Duodenal mucosa (tissue), 2 donors: ENCODE measurements around the gene AFP.

Experiments used
- H3K27ac ChIP-seq: one replicate; pipeline ENCODE4 v1.7.0; 2013; ENCODE audit warnings: low read depth, low read length
- H3K27me3 ChIP-seq, 2 donors: one replicate each; pipeline ENCODE4 v1.7.0; 2013; ENCODE audit warnings: low read length in 2 of 2, control low read depth in 1 of 2; ENCODE audit not compliant: insufficient read depth in 2 of 2, control insufficient read depth in 1 of 2
- H3K36me3 ChIP-seq, 2 donors: one replicate each; pipeline ENCODE4 v1.7.0; 2013; ENCODE audit warnings: low read length in 2 of 2, control low read depth in 1 of 2; ENCODE audit not compliant: insufficient read depth in 2 of 2, control insufficient read depth in 1 of 2
- H3K4me1 ChIP-seq, 2 donors: one replicate each; pipeline ENCODE4 v1.7.0; 2013; ENCODE audit warnings: low read length in 2 of 2, control low read depth in 1 of 2; ENCODE audit not compliant: insufficient read depth in 2 of 2, control insufficient read depth in 1 of 2
- H3K4me3 ChIP-seq, 2 donors: one replicate each; pipeline ENCODE4 v1.7.0; 2013; ENCODE audit warnings: low read length in 2 of 2, low read depth in 1 of 2
- H3K9ac ChIP-seq, 2 donors: one replicate each; pipeline ENCODE4 v1.7.0; 2013; ENCODE audit warnings: low read length in 2 of 2, low read depth in 1 of 2
- H3K9me3 ChIP-seq, 2 donors: one replicate each; pipeline ENCODE4 v1.7.0; 2013; ENCODE audit warnings: low read length in 2 of 2, control low read depth in 1 of 2; ENCODE audit not compliant: control insufficient read depth in 1 of 2

AFP gene

DNA sequence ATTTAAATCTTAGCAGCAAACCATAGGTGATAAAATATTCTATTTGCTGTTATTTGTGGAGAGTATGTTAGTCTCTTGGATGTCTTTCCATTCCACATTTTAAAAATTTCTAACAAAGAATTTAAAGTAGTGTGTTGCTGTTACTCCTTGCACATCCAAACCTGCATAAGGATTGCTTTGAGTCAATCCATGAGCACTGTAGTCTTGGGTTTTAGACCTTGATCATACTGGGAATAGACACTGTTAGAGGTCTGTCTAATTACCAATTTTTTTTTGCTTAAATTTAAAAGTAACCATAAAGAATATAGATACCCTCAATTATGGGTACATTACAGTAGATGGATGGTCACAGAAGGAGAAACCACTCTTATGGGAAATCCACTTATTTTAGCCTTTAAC lies 1.5 kb downstream of the AFP start:
- no peak overlapping the region for H3K4me3 ChIP-seq

DNA sequence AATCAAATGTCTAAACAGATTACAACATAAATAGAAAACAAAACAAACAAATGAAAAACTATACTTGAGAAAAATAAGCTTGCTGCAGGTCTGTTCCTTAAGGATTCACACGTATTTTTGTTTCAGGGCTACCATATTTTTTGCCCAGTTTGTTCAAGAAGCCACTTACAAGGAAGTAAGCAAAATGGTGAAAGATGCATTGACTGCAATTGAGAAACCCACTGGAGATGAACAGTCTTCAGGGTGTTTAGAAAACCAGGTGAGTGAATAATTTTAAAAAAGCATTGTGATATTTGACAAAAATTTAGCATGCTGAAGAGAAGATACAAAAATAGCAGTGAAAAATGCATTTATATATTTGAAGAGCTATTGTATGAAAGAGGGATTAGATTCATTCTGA lies 2.0 kb downstream of the AFP start:
- no peaks in the 10 kb centered on the region for H3K4me1 ChIP-seq
- no peaks in the 10 kb centered on the region for H3K36me3 ChIP-seq
- no peak overlapping the region for H3K27ac ChIP-seq
- H3K27me3 ChIP-seq, result no peaks in the 10 kb centered on the region
- no peak overlapping the region for H3K9ac ChIP-seq
- H3K9me3 ChIP-seq, result no peaks in the 10 kb centered on the region
- no peak overlapping the region for H3K4me3 ChIP-seq

More for the DNA sequence above, 1.5 kb downstream of the AFP start:
- Histone ChIP-seq H3K9ac (no peak overlapping the region), H3K4me1 (peaks cover 0 to 3% of the 10 kb centered on the region in 2 donors), H3K27ac (no peak overlapping the region), H3K36me3 (no peaks in the 10 kb centered on the region), H3K9me3 (no peaks in the 10 kb centered on the region), H3K27me3 (no peaks in the 10 kb centered on the region)

DNA sequence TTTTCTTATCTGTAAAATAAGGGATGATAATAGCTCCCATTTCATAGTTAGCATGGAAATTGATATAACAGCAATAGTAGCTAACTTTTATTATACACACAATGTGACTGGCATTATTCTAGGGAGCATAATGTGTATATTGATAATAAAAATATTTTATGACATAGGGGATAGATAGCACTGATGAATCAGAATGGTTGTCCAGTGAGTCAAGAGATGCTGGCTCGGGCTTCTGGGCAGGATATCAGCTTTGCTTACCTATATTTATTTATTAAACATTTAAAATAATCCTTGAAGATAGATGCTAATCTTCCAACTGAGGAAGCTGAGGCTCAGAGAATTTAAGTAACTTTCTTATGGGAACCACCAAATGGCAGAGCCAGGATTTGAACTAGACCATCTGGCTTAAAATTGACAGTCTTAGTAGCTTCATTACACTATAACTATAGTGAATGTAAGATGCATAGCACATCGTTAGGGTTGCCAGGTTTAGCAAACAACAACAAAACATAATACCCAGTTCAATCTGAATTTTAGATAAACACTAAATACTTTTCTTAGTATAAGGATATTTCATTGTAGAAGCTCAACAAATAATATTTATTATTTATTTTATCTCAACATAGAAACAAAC lies 2.7 kb downstream of the AFP start:
- Histone ChIP-seq H3K4me1 (no peaks in the 10 kb centered on the region), H3K9me3 (no peaks in the 10 kb centered on the region), H3K36me3 (no peaks in the 10 kb centered on the region), H3K9ac (no peak overlapping the region), H3K27ac (no peak overlapping the region), H3K4me3 (no peak overlapping the region), H3K27me3 (no peaks in the 10 kb centered on the region)

DNA sequence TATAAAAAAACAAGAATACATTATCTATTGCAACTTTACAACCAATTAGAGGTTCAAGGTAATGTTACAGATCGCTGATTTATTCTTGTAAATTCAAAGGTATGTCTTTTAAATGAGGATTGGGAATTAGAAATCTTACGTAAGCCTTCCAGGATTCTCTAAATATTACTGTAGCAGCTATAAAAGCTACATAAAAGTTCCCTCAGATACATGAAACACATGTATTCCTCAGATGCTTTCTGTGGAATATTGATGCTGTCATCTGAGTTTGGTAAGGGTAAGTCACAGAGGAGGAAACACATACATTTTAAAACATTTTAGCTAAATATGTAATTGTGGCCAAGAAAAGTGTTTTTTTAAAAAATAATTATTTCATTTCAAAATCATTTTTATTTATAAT lies 3.4 kb downstream of the AFP start:
- H3K36me3 ChIP-seq, result no peaks in the 10 kb centered on the region
- H3K9me3 ChIP-seq, result no peaks in the 10 kb centered on the region
- H3K27me3 ChIP-seq, result no peaks in the 10 kb centered on the region
- H3K4me3 ChIP-seq, result no peak overlapping the region
- H3K9ac ChIP-seq, result no peak overlapping the region
- no peak overlapping the region for H3K27ac ChIP-seq
- no peaks in the 10 kb centered on the region for H3K4me1 ChIP-seq

DNA sequence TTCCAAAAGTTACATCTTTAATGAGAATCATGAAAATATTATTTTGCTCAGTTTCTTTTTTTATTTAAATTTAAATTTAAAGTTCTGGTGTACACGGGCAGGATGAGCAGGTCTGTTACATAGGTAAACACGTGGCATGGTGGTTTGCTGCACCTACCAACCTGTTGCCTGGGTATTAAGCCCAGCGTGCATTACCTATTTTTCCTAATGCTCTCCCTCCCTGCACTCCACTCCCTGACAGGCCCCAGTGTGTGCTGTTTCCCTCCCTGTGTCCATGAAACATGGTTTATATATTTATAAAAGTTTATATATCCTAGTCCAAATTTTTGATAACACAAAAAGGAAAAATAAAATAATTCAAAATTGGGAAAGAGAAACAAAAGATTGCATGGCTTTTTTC lies 4.0 kb downstream of the AFP start:
- Histone ChIP-seq H3K9me3 (no peaks in the 10 kb centered on the region), H3K27me3 (no peaks in the 10 kb centered on the region), H3K4me3 (no peak overlapping the region), H3K36me3 (no peaks in the 10 kb centered on the region), H3K27ac (no peak overlapping the region), H3K4me1 (no peaks in the 10 kb centered on the region), H3K9ac (no peak overlapping the region)

DNA sequence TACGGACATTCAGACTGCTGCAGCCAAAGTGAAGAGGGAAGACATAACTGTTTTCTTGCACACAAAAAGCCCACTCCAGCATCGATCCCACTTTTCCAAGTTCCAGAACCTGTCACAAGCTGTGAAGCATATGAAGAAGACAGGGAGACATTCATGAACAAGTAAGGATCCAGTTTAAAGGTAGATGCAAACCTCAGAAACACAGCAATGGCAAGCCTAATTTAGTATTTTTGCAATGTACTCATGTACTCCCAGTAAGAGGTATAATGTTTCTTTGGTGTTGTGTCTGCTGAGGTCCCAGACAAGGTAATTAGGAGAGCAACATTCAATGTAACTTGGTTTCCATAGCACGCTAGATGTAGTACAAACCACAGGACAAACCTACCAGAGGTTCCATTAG lies 4.6 kb downstream of the AFP start:
- H3K27me3 ChIP-seq, result no peaks in the 10 kb centered on the region
- no peaks in the 10 kb centered on the region for H3K4me1 ChIP-seq
- H3K9ac ChIP-seq, result no peak overlapping the region
- H3K27ac ChIP-seq, result no peak overlapping the region
- no peaks in the 10 kb centered on the region for H3K36me3 ChIP-seq
- H3K4me3 ChIP-seq, result no peak overlapping the region
- H3K9me3 ChIP-seq, result no peaks in the 10 kb centered on the region

DNA sequence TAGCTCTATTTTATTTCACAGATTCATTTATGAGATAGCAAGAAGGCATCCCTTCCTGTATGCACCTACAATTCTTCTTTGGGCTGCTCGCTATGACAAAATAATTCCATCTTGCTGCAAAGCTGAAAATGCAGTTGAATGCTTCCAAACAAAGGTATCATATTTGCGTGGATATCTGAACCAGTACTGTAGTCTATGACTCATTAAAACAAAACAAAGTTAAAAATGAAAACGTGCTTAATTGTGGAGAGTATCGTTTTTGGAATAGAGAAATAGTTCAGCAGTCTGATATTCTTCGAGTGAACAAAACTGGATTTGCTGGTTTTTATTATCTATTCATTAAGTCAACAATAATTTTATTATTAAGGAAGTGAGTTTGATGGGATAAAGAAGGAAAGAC lies 6.3 kb downstream of the AFP start:
- no peak overlapping the region for H3K27ac ChIP-seq
- no peaks in the 10 kb centered on the region for H3K27me3 ChIP-seq

DNA sequence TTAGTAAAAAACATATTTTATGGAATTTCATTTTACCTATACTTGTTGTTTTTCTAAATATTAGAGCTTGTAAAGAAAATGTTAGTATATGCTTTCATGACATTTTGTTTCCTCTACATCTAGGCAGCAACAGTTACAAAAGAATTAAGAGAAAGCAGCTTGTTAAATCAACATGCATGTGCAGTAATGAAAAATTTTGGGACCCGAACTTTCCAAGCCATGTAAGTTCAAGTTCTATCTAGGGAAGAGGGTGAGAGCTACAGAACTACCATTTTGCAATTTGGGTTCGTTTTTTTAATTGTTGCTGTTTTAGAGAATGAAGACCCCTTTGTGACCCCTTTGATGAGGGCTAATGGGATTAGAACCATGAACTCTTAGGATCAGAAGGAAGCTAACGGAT lies 7.2 kb downstream of the AFP start:
- Histone ChIP-seq H3K9me3 (no peaks in the 10 kb centered on the region), H3K4me3 (no peak overlapping the region)

More for the DNA sequence above, 6.3 kb downstream of the AFP start:
- Histone ChIP-seq H3K36me3 (no peaks in the 10 kb centered on the region), H3K9ac (no peak overlapping the region), H3K4me3 (no peak overlapping the region), H3K9me3 (no peaks in the 10 kb centered on the region), H3K4me1 (no peaks in the 10 kb centered on the region)

DNA sequence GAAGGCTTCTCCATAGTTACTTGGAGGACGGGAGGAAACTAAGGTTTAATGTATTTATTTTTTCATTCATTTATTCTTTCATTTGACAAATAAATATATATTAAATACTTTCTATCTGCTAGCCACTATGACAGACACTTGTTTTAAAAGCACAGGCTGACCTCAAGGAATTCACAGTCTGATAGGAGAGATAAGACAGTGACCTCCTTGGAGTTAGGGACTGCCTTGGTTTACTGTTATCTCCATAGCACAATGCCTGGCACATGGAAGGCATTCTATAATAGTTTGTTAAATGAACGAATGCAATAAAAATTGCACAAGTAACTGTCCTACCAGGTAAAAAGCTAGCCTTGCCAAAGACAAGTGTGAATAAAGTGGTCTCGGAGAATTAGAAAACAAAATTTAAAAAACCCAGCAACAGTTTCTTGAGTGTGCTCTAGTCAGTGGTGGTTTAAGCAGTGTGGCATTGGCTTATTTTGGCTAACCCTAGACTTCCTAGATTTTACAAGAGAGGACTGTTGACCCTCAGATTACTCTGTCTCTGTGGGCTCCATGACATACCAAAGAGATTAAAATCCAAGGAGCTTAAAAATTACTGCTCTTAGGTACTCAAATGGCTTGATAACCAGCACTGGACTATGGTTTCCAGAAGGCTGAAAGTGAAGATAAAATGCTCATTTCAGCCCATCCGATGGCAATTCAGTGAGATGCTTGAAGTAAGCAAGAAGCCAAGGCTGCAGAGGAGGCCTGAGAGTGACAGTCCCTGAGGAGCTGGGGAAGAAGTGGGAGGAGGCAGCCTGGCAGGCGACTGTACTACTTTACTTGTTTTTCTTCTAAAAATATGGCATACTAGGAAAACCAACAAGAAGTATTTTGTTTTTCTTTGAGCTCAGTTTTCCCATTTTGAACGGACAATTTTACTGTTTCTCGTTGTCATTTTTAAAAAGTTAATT lies 9.6 kb downstream of the AFP start:
- no peak overlapping the region for H3K9ac ChIP-seq
- no peaks in the 10 kb centered on the region for H3K36me3 ChIP-seq
- no peaks in the 10 kb centered on the region for H3K4me1 ChIP-seq
- H3K27me3 ChIP-seq, result no peaks in the 10 kb centered on the region
- H3K4me3 ChIP-seq, result no peak overlapping the region
- no peak overlapping the region for H3K27ac ChIP-seq
- H3K9me3 ChIP-seq, result no peaks in the 10 kb centered on the region

More for the DNA sequence above, 7.2 kb downstream of the AFP start:
- H3K27me3 ChIP-seq, result no peaks in the 10 kb centered on the region
- no peak overlapping the region for H3K27ac ChIP-seq
- no peaks in the 10 kb centered on the region for H3K4me1 ChIP-seq
- no peak overlapping the region for H3K9ac ChIP-seq
- no peaks in the 10 kb centered on the region for H3K36me3 ChIP-seq

DNA sequence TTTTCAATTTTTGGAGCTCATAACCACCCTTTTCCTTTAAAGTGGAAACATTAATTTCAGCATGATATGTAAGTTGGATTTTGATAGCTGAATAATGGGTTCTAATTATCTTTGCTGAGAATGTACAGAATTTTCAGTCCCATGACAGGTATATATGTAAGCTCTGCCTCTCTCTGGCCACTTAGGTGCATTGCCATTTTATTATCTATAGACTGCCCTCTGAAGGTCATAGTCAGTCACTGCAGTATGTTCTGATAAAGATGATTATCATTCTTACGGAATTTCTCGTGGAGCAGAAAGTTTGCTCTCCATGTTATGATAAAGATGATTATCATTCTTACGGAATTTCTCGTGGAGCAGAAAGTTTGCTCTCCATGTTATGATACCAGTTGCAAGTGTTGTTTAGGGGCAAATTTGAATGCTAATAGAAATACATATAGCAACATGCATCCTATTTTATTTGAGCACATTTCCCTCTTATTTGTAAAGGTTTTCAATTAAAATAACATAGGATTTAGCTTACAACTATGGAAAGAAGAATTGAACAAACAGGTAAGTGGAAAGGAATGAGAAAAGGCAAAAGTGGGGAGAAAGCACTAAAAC lies 10.4 kb downstream of the AFP start:
- Histone ChIP-seq H3K9ac (no peak overlapping the region), H3K27me3 (no peaks in the 10 kb centered on the region), H3K9me3 (no peaks in the 10 kb centered on the region), H3K27ac (no peak overlapping the region), H3K4me3 (no peak overlapping the region), H3K36me3 (no peaks in the 10 kb centered on the region), H3K4me1 (no peaks in the 10 kb centered on the region)
